ENCODE measurements around the gene ST6GAL1. TPM values are rescaled to one million over a fixed set of nuclear protein-coding genes. Genes with fewer than 3 reads are reported as not detected.

Gene ST6GAL1
- total RNA-seq, result 110 TPM

GRCh38 chr3:186930143-186930640, at the start of gene ST6GAL1:
Gene ST6GAL1 (plus strand): TSS chr3:186930526. CDS start chr3:187042704, 112,178 bp downstream.

Other genes with a start within 250 kb of the ST6GAL1 start
- not detected for gene KNG1, start 213.2 kb upstream of the ST6GAL1 start, total RNA-seq
- 1,078 TPM for gene EIF4A2, start 146.9 kb upstream of the ST6GAL1 start, total RNA-seq
- gene RFC4, start 124.0 kb upstream of the ST6GAL1 start, total RNA-seq, result 37.6 TPM
- not detected for gene ADIPOQ, start 87.8 kb upstream of the ST6GAL1 start, total RNA-seq
- 13.5 TPM for gene RPL39L, start 209.0 kb downstream of the ST6GAL1 start, total RNA-seq